ENCODE data around the gene NF2. TPM values are rescaled to one million over a fixed set of nuclear protein-coding genes. Genes with fewer than 3 reads are reported as not detected.

The NF2 gene
- total and polyA plus RNA-seq, 10 of the 15 experiments (the other 5 are each of a cell fraction or from before 2014, with no cell fraction given) = 2.2 to 49.8 (median 22.5) TPM

- TF ChIP-seq ZNF217 (IDR thresholded peaks at IDR 0.05) (no peak), BCLAF1 (IDR thresholded peaks at IDR 0.05) (no peak), EP300 (IDR thresholded peaks at IDR 0.05; ENCODE audit: borderline replicate concordance in 1 of 2, control insufficient read depth in 1 of 2, low read depth in 2 of 2, low read length in 2 of 2) (no peak), LARP7 (IDR thresholded peaks at IDR 0.05) (no peak), NFYA (IDR thresholded peaks at IDR 0.05; ENCODE audit: borderline replicate concordance, low read depth, low read length) (no peak), EZH2 (IDR thresholded peaks at IDR 0.05; ENCODE audit: borderline replicate concordance, control insufficient read depth, low read depth, low read length) (no peak), IKZF2 (IDR thresholded peaks at IDR 0.05) (no peak)
- Histone ChIP-seq H3K27ac (ENCODE audit: control insufficient read depth, insufficient read depth) (no peak overlapping the region), H3K4me3 (no peak overlapping the region), H3K9me3 (replicated peaks; ENCODE audit: control insufficient read depth, insufficient read depth, low read length) (no peaks in the 10 kb centered on the region), H3K27me3 (replicated peaks in 1 of 2; ENCODE audit: control insufficient read depth in 2 of 2, insufficient read depth in 2 of 2, low read length in 1 of 2) (no peaks in the 10 kb centered on the region), H3K79me2 (ENCODE audit: control insufficient read depth, insufficient read depth, low read length) (no peaks in the 10 kb centered on the region), H4K20me1 (ENCODE audit: control insufficient read depth, insufficient read depth) (no peaks in the 10 kb centered on the region), H3K4me1 (ENCODE audit: control insufficient read depth, insufficient read depth, low read length) (no peaks in the 10 kb centered on the region), H2AFZ (ENCODE audit: control insufficient read depth, low read depth, low read length) (no peak overlapping the region), H3K36me3 (ENCODE audit: control insufficient read depth in 2 of 2, insufficient read depth in 2 of 2, low read length in 1 of 2) (peaks cover 1 to 9% of the 10 kb centered on the region in 2 experiments; a peak in 3 of 4 replicates), H3K9ac (ENCODE audit: control insufficient read depth, insufficient read depth, low read length) (no peak overlapping the region), H3K4me2 (ENCODE audit: control insufficient read depth, insufficient read depth) (no peak overlapping the region)
- FAIRE-seq (no peak), ATAC-seq (no peak), DNase-seq (ENCODE audit: low read depth, low spot score) (no peak)
- CTCF ChIA-PET = interaction anchor here (1.2 kb wide), 1 partner anchor 35 kb away, joined by 4 read pairs; no protein-coding TSS in a partner anchor
- SMC1A ChIA-PET (ENCODE audit: uncharacterized antibody, unreplicated experiment) = interaction anchor here (1.3 to 1.6 kb wide), 3 partner anchors 13 to 400 kb away, joined by 3 read pairs; no protein-coding TSS in a partner anchor
- POLR2A ChIA-PET = no interaction called here
- WGBS (ENCODE audit: insufficient coverage, insufficient replicate concordance, low lambda C conversion rate, missing lambda C conversion rate) = 87% methylated on average over 7 of the region's 7 CpGs
- in situ Hi-C loops (cut with MboI) (no loop called here), intact Hi-C loops (cut with micrococcal nuclease; ENCODE audit: unreplicated experiment) (no loop called here)
- RAD21 ChIA-PET (ENCODE audit: unreplicated experiment) = no interaction called here
- no TSS peak for BruUV-seq (replicated peaks)
Measured at GRCh38 chr22:29654882-29655281, 51.4 kb downstream of the NF2 start.

Data from GM12878 (cell line).